HCT116 (cell line): ENCODE measurements around the gene PTX4. TPM values are rescaled to one million over a fixed set of nuclear protein-coding genes. Genes with fewer than 3 reads are reported as not detected.

Source experiments
- ATAC-seq: fragments of 200-7000 bp; cut with Tn5 transposase; 2 replicates; pipeline ENCODE4 v1.9.1; 2020; ENCODE audit warnings: mild to moderate bottlenecking, moderate library complexity
- BruUV-seq: library from RNA; stranded (reverse); fragments of 400-500 nt; replicated peaks from 2 replicates; lab custom pipeline; 2021; lab: Mats Ljungman, UMichigan
- CTCF ChIA-PET: fragments of 300-600 bp; sonication (Branson Sonifier 250); formaldehyde crosslinking; loops from one replicate; lab custom pipeline; 2021; ENCODE audit warnings: antibody characterized with exemption; lab: Charles Lee
- POLR2A ChIA-PET: fragments of 300-600, 350-600 bp; sonication (Branson Sonifier 250); formaldehyde crosslinking; loops from one replicate; lab custom pipeline; 2021; ENCODE audit warnings: antibody characterized with exemption; lab: Charles Lee
- RAD21 ChIA-PET, 2 experiments: fragments of 300-600 bp; sonication (Branson Sonifier 250); formaldehyde crosslinking; loops; one replicate each; lab custom pipeline; 2023; ENCODE audit warnings: low total read pairs in 2 of 2; ENCODE audit not compliant: uncharacterized antibody in 2 of 2, unreplicated experiment in 2 of 2, low non-redundant PET in 1 of 2; lab: Charles Lee
- DNase-seq: peaks from one replicate; pipeline ENCODE4 v3.0.0-alpha.2; 2010; ENCODE audit warnings: low read depth, low spot score
- H2AFZ ChIP-seq: fragments of 200-600 bp; shearing (Covaris generic), sonication (generic); 2 replicates; pipeline ENCODE4 v1.6.1; 2017; ENCODE audit warnings: low read depth, mixed run types, mixed read lengths, antibody characterized with exemption, low read length; ENCODE audit not compliant: poor library complexity, severe bottlenecking
- H3K27ac ChIP-seq: 2 replicates; pipeline ENCODE4 v1.5.1; 2012; ENCODE audit warnings: low read depth, low read length
- H3K27me3 ChIP-seq: fragments of 200-600 bp; sonication (generic); 2 replicates; pipeline ENCODE4 v1.6.1; 2016; ENCODE audit warnings: mixed run types, low read length, mixed read lengths; ENCODE audit not compliant: insufficient read depth
- H3K36me3 ChIP-seq, 2 experiments: fragments of 200-500 bp in 1 of 2; fragments of 200-600 bp in 1 of 2; sonication (Bioruptor generic) in 1 of 2; sonication (generic) in 1 of 2; 2 replicates each; pipeline versions ENCODE4 v1.5.1 to v1.6.1; 2014 to 2016; ENCODE audit warnings: low read length in 2 of 2, inconsistent platforms in 1 of 2, mixed read lengths in 1 of 2, mixed run types in 1 of 2; ENCODE audit not compliant: insufficient read depth in 2 of 2, control insufficient read depth in 1 of 2
- H3K4me1 ChIP-seq, 2 experiments: fragments of 200-600 bp in 1 of 2; sonication (generic) in 1 of 2; 2 replicates each; pipeline versions ENCODE4 v1.5.1 to v1.6.1; 2012 to 2017; ENCODE audit warnings: low read length in 2 of 2, inconsistent platforms in 1 of 2, mild to moderate bottlenecking in 1 of 2, mixed read lengths in 1 of 2, mixed run types in 1 of 2, moderate library complexity in 1 of 2; ENCODE audit not compliant: insufficient read depth in 2 of 2, control insufficient read depth in 1 of 2
- H3K4me2 ChIP-seq: fragments of 200-600 bp; sonication (generic); 2 replicates; pipeline ENCODE4 v1.6.1; 2017; ENCODE audit warnings: mixed run types, low read length, mixed read lengths
- H3K4me3 ChIP-seq, 2 experiments: fragments of 200-600 bp in 1 of 2; sonication (generic) in 1 of 2; replicated peaks in 1 of 2; 2 replicates each; pipeline ENCODE4 v1.5.1; 2011 to 2016; ENCODE audit warnings: low read length in 2 of 2, control low read depth in 1 of 2, low read depth in 1 of 2, mild to moderate bottlenecking in 1 of 2, mixed read lengths in 1 of 2, mixed run types in 1 of 2
- H3K79me2 ChIP-seq: fragments of 200-600 bp; sonication (generic); 2 replicates; pipeline ENCODE4 v1.6.1; 2017; ENCODE audit warnings: mild to moderate bottlenecking, mixed run types, low read length, moderate library complexity, mixed read lengths; ENCODE audit not compliant: insufficient read depth
- H3K9ac ChIP-seq: fragments of 200-600 bp; sonication (generic); 2 replicates; pipeline ENCODE4 v1.6.1; 2016; ENCODE audit warnings: low read length, mixed read lengths
- H3K9me2 ChIP-seq: fragments of 200-600 bp; sonication (generic), shearing (Covaris generic); 2 replicates; pipeline ENCODE4 v1.6.1; 2017; ENCODE audit warnings: mixed run types, mild to moderate bottlenecking, moderate library complexity; ENCODE audit not compliant: insufficient read depth
- H3K9me3 ChIP-seq, 2 experiments: fragments of 200-500 bp in 1 of 2; fragments of 200-600 bp in 1 of 2; sonication (Bioruptor generic) in 1 of 2; sonication (generic) in 1 of 2; 2 replicates each; pipeline ENCODE4 v1.6.1; 2014 to 2017; ENCODE audit warnings: low read length in 2 of 2, mixed read lengths in 2 of 2, inconsistent platforms in 1 of 2, low read depth in 1 of 2, mild to moderate bottlenecking in 1 of 2, mixed run types in 1 of 2, moderate library complexity in 1 of 2; ENCODE audit not compliant: control insufficient read depth in 1 of 2, insufficient read depth in 1 of 2
- H4K20me1 ChIP-seq: fragments of 200-600 bp; sonication (generic), shearing (Covaris generic); 2 replicates; pipeline ENCODE4 v1.6.1; 2017; ENCODE audit warnings: mixed run types, mild to moderate bottlenecking, moderate library complexity; ENCODE audit not compliant: insufficient read depth
- ATF3 ChIP-seq: IDR thresholded peaks from 2 replicates; pipeline ENCODE4 v1.6.1; 2012
- EGR1 ChIP-seq: IDR thresholded peaks from 2 replicates; pipeline ENCODE4 v1.6.1; 2012; ENCODE audit warnings: low read depth
- ELF1 ChIP-seq: IDR thresholded peaks from 2 replicates; pipeline ENCODE4 v1.6.1; 2012; ENCODE audit warnings: low read depth, borderline replicate concordance
- EZH2phosphoT487 ChIP-seq: fragments of 200-600 bp; IDR thresholded peaks from 2 replicates; pipeline ENCODE4 v1.6.1; 2018; ENCODE audit warnings: antibody characterized with exemption, borderline replicate concordance
- FOSL1 ChIP-seq: IDR thresholded peaks from 2 replicates; pipeline ENCODE4 v1.6.1; 2012; ENCODE audit warnings: low read depth
- SIN3A ChIP-seq: IDR thresholded peaks from 2 replicates; pipeline ENCODE4 v1.6.1; 2012; ENCODE audit warnings: low read depth
- SP1 ChIP-seq: IDR thresholded peaks from 2 replicates; pipeline ENCODE4 v1.6.1; 2012; ENCODE audit warnings: low read depth
- intact Hi-C: fragments of 100-400 bp; cut with micrococcal nuclease; formaldehyde crosslinking; loops from 2 replicates; pipeline ENCODE4 v1.10.0; 2022
- total RNA-seq: library from RNA; stranded (reverse); gene quantifications from one replicate; pipeline ENCODE4 v1.2.1, GENCODE V29; 2021; ENCODE audit not compliant: unreplicated experiment
- TF ChIP-seq, protein P1 (sequence below): IDR thresholded peaks from 2 replicates; pipeline ENCODE4 v1.6.1; 2012; ENCODE audit warnings: low read depth

PTX4 gene
- total RNA-seq, 1 experiment from 2014 or later = not detected

DNA sequence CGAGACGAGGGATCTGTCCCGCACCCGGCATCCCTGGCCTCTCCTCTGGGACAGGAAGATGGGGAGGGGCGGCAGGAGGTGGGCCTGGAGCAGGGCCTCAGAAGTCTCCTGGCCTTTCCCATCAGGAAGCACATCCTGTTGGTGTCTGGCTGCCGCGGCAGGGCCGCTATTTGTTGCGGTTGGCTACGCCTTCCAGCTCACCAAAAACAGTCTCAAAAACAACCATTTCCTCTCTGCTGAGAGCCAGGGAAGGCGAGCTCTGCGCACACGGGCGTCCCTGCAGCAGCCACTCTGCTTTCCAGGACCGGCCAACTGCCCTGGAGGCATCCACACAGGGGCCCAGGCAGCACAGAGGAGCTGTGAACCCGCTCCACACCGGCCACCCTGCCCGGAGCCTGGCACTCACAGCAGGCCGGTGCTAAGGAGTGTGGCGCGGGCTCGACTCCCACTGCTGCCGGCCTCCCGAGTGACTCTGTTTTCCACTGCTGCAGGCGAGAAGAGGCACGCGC is 44.8 kb upstream of the PTX4 start, which contains the start of gene TMEM204:
Gene TMEM204 (plus strand): TSS at position 224 of the 509 bp plus-strand sequence. CDS start 610 bp downstream, outside the sequence.
- H3K27me3 ChIP-seq = no peaks in the 10 kb centered on the region
- H3K79me2 ChIP-seq = no peaks in the 10 kb centered on the region
- no peak within 1 kb of the TSS for H3K9ac ChIP-seq
- RAD21 ChIA-PET = interaction anchor here in 1 of 2 experiments (0.6 kb wide), 1 partner anchor 121 kb away, joined by 3 read pairs; no protein-coding TSS in a partner anchor
- H3K9me3 ChIP-seq = no peaks in the 10 kb centered on the region
- POLR2A ChIA-PET = no interaction called here
- no peaks in the 10 kb centered on the region for H4K20me1 ChIP-seq
- CTCF ChIA-PET = no interaction called here
- H3K36me3 ChIP-seq = no peaks in the 10 kb centered on the region
- no peak within 1 kb of the TSS for H2AFZ ChIP-seq
- H3K4me1 ChIP-seq = no peaks in the 10 kb centered on the region
- no peak within 1 kb of the TSS for H3K4me3 ChIP-seq
- no peak for ATAC-seq
- H3K27ac ChIP-seq = no peak within 1 kb of the TSS
- TF ChIP-seq EZH2phosphoT487 = no peak
- TF ChIP-seq, protein P1, sequence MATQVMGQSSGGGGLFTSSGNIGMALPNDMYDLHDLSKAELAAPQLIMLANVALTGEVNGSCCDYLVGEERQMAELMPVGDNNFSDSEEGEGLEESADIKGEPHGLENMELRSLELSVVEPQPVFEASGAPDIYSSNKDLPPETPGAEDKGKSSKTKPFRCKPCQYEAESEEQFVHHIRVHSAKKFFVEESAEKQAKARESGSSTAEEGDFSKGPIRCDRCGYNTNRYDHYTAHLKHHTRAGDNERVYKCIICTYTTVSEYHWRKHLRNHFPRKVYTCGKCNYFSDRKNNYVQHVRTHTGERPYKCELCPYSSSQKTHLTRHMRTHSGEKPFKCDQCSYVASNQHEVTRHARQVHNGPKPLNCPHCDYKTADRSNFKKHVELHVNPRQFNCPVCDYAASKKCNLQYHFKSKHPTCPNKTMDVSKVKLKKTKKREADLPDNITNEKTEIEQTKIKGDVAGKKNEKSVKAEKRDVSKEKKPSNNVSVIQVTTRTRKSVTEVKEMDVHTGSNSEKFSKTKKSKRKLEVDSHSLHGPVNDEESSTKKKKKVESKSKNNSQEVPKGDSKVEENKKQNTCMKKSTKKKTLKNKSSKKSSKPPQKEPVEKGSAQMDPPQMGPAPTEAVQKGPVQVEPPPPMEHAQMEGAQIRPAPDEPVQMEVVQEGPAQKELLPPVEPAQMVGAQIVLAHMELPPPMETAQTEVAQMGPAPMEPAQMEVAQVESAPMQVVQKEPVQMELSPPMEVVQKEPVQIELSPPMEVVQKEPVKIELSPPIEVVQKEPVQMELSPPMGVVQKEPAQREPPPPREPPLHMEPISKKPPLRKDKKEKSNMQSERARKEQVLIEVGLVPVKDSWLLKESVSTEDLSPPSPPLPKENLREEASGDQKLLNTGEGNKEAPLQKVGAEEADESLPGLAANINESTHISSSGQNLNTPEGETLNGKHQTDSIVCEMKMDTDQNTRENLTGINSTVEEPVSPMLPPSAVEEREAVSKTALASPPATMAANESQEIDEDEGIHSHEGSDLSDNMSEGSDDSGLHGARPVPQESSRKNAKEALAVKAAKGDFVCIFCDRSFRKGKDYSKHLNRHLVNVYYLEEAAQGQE = no peak
- no peak for TF ChIP-seq FOSL1
- TF ChIP-seq, all 23 proteins: peak for 0
- intact Hi-C loops = no loop called here
- Histone ChIP-seq H3K4me2 (no peak within 1 kb of the TSS), H3K9me2 (no peaks in the 10 kb centered on the region)
- no peak for DNase-seq
- no TSS peak for BruUV-seq

DNA sequence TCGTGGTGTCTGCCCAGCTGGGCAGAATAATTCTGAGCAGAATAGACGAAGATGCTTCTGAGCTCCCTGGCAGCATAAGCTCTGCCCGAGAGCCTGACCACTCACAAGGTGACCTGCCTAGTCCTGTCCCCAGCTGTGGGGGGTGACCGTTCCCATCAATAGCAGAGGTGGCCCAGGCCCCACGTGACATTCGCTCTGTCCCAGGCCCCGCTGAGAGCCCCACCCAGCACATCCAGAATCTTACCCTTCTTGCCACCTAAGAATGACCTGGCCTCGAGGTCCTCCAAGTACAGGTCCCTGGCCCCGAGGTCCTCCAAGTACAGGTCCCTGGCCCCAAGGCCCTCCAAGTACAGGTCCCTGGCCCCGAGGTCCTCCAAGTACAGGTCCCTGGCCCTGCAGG is 44.0 kb upstream of the PTX4 start:
- no TSS peak for BruUV-seq
- Histone ChIP-seq H3K9me3 (no peaks in the 10 kb centered on the region), H3K79me2 (no peaks in the 10 kb centered on the region), H3K4me3 (no peak overlapping the region), H4K20me1 (no peaks in the 10 kb centered on the region), H3K9me2 (no peaks in the 10 kb centered on the region), H3K27me3 (no peaks in the 10 kb centered on the region), H3K36me3 (no peaks in the 10 kb centered on the region), H3K9ac (no peak overlapping the region), H3K27ac (no peak overlapping the region), H3K4me1 (no peaks in the 10 kb centered on the region), H2AFZ (no peak overlapping the region), H3K4me2 (no peak overlapping the region)
- CTCF ChIA-PET = no interaction called here
- ATAC-seq = no peak
- DNase-seq = no peak
- POLR2A ChIA-PET = no interaction called here
- RAD21 ChIA-PET = no interaction called here
- TF ChIP-seq SP1 (no peak), EGR1 (no peak), ELF1 (no peak), SIN3A (no peak), EZH2phosphoT487 (no peak), ATF3 (no peak)
- intact Hi-C loops = no loop called here
